ENCODE results near the gene OXT.

The OXT gene

DNA sequence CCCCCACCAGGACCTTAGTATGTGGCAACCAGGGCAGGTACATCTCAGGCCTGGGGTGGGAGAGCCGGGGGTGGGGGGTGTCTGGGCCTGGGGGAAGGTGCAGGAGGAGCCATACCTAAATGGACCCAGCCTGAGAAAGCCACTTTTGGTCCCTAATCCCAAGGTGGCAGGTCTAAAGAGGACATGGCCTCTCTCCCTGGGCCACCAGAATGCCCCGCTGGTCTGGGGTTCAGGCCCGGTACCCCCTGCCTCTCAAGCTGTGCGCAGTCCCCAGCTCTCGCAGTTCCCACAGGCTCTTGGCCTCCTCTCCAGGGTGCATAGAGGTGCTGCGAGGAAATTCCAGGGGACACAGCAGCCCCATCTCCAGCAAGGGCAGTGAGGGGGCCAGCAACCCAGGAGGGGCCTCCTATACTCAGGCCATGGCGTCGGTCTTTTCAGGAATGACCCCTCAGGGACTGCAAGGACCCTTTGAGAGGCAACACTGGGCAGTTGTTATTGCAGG, 14.2 kb downstream of the OXT start:
- no peak for DNase-seq (ENCODE audit: low spot score)

DNA sequence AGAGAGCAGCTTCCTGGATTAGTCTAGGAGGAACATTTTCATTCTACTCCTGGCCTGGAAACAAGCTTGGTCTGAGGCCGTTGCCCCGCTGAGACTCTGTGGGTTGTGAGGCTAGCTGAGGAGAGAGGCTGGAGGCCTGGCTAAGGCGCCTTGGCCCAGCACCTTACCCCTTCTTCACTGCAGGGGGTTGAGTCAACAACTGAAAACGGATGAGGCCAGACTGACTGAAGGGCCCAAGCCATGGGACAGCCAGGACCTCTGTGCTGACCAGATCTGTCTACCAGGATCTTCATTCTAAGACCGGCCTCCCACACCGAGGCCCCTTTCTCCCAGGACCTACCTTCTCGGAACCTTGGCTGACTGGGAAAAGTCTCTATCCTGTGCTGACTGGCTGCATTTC, 16.6 kb downstream of the OXT start:
- DNase-seq (ENCODE audit: low spot score) = no peak

DNA sequence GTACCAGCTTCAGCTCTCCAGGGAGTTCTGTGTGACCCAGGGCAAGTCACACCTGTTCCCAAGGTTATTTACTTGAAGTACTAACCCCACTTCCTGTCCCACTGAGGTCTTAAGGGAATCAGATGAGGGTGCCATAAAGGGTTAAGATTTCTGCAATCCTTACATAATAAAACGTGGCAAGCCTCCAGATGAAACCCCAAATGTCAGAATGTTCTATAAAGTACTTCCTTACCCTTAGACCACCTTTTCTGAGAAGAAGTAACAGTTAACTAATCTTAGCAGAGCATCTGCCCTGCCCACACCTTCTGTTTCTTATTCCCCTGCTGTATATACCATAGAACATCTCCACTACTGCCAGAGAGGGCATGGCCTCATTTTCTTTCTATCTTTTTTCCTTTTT, 19.1 kb downstream of the OXT start:
- no peak for DNase-seq (ENCODE audit: low spot score)

DNA sequence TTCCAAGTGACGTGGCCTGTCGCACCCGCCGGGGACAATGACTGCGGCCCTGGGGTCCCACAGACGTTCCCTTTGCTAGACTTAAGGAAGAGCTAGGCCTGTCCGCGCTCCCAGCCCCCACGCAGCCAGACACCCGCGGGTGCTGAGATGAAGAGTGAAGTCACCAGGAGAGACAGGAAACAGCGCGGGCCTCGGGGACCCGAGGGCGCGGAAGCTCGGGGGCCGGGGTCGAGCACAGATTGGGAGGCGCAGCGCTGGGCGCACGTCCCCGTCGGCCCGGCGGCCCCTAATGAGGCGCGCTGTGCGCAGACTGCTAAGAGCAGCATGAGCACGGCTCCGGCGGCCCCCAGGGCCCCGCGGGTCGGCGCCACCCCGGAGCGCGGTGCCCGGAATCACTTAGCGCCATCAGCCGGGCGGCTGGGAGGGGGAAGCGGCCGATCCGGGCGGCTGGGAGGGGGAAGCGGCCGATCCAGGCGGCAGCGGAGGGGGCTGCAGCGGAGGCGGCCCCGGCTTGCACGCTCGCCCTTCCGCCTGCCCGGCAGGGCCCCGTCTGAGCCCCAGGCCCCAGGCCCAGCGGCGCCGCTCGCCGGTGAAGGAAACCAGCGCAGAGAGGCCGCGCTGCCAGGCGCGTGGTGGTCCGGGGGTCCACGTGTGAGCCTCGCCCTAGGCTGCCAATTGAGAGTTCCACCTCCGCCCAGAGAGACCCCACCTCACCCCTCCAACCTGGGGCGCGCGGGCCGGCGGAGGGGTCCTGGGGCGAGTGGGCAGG, 21.4 kb downstream of the OXT start:
- peak; percentile 33 for DNase-seq (ENCODE audit: low spot score)

DNA sequence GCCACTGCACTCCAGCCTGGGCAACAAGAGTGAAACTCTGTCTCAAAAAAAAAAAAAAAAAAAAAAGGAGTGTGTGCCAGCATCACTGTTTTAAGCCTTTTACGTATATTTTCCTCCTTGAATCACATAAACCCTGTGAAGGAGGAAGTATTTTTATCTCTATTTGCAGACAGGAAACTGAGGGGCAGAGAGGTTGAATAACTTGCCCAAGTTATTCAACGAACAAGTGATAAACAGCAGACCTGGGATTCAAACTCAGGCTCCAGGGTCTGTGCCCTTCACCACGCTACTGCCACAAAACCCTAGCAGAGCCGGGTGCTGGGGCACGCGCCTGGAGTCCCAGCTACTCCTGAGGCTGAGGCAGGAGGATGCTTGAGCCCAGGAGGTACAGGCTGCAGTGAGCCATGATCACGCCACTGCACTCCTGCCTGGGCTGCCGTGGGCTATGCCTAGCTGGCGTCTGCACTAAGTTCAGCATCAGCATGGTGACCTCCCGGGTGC, 22.5 kb downstream of the OXT start:
- peak; percentile 29 for DNase-seq (ENCODE audit: low spot score)

DNA sequence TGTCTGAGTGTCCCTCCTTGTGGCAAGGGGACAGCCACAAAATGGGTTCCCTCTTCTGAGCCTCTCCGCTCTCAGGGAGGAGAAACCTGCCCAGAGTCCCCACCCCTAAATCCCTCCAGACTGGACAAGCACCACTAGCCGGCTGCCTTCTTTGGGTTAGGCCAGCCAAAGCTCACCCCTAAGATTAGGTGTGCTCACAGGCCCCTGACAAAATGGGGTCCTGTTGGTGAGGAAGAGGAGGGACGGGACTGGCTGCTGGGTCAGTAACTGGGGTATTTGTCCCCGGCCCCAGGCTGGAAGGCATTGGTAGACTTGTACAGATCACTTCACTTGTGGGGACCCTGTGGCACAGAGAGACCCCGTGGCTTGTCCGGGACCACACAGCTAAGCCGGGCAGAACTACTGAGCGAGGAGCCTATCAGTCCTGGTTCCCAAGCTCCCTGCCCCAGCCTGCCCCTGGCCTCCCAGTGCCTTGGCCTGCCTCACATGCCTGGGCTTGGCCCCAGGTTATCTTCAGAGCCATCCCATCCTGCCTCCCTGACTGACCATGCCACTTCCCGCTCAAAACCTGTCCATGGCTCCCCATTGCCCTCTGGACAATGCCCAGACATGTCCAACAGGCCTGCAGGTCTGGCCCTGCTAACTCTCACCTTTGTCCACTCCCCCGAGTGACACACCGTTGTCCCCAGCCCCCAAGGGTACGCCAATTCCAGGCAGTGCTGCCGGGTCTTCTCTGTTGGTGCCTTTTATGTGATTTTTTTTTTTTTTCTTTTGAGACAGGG, 23.6 kb downstream of the OXT start:
- no peak for DNase-seq (ENCODE audit: low spot score)

DNA sequence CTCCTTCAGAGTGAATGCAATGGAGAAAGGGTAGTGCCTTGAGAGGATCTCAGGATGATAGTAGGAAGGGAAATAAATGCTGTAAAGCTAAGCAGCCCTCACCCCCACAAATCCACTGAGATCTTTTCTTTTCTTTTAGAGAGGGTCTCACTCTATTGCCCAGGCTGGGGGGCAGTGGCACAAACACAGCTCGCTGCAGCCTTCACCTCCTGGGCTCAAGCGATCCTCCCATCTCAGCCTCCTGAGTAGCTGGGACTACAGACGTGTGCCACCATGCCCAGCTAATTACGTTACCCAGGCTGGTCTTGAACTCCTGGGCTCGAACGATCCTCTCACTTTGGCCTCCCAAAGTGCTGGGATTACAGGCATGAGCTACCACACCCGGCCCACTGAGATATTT, 29.1 kb downstream of the OXT start:
- no peak for DNase-seq (ENCODE audit: low spot score)

DNA sequence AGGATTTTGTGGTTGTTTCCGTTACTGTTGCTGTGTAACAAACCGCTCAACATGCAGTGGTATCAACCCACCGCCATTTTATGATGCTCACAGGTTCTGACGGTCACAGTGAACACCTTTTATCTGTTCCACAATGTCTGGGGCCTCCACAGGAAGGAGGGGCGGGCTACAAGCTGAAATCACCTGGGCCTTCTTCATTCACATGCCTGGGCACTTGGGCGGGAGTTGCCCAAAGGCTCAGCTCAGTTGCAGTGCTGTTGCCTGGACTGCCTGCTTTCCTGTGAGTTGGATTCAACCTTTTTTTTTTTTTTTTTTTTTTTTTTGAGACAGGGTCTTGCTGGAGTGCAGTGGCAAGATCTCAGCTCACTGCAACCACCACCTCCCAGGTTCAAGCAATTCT, 29.8 kb downstream of the OXT start:
- no peak for DNase-seq (ENCODE audit: low spot score)

DNA sequence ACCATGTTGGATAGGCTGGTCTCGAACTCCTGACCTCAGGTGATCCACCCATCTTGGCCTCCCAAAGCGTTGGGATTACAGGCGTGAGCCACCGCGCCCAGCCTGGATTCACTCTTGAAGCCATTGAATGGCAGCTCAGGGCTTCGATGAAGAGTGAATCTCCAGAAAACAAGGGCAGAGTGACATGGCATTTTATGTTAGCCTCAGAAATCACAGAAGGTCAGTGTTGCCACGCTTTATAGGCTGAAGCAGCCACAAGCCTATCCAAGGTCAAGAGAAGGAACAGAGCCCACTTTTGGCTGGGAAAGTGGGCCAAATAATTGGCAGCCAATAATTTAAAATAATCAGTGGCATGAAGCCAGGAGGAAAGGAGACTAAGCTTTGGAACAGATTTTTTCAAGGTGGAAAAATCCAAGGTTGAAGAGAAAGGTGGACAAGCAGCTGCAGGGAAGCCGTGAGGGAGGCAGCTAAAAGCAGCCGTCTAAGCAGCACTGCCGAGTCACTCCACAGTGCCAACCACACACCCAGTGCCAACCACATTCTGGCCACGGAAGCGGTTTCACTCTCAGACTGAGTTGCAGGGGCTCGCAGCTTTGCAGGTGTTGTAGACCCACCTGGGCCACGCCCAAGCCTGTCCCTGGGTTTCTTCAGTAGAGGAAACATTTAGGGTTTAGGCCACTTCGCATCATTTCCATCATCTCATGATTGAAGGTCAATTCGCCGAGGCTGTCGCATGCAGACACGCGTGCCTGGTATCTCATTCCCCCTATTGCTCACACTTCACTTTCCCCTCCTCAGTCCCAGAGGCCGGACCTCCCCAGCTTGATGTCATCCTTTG, 30.5 kb downstream of the OXT start:
- peak; percentile 45 for DNase-seq (ENCODE audit: low spot score)

DNA sequence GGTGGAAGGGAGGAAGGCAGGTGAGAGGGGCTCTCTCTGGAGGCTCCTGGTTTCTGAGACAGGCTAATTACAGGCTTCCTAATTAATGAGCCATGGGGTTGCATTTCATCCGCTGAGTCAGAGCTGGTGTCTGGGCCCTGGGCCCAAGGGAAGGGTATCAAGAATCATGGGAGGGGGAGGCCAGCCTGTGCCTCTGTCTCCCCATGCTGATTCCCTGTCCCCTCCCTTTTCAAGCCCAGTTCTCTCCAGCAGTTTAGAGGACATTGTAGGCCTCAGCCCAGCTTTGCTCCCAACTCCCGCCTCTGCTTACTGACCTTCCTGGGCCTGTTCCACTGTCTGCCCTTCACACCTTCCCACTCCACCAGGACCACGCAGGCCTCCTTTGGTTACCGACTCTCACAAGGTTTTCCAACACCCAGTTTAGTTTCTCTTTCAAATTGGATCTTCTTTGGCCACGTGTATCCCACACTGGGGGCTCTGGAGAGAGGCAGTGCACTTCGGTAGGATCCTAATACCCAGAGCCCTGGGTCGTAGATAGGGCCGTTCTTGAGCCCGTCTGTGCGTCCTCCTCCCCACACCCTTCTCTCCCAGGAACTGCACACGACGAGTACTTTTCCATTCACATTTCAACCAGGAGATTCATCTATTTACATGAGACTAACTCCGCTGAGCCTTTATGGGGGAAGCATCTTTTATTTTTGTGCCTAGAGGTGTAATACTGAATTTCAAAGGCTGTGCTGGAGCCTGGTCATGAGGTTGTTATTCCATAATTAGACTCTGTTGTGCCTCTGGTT, 31.4 kb downstream of the OXT start:
- no peak for DNase-seq (ENCODE audit: low spot score)

DNA sequence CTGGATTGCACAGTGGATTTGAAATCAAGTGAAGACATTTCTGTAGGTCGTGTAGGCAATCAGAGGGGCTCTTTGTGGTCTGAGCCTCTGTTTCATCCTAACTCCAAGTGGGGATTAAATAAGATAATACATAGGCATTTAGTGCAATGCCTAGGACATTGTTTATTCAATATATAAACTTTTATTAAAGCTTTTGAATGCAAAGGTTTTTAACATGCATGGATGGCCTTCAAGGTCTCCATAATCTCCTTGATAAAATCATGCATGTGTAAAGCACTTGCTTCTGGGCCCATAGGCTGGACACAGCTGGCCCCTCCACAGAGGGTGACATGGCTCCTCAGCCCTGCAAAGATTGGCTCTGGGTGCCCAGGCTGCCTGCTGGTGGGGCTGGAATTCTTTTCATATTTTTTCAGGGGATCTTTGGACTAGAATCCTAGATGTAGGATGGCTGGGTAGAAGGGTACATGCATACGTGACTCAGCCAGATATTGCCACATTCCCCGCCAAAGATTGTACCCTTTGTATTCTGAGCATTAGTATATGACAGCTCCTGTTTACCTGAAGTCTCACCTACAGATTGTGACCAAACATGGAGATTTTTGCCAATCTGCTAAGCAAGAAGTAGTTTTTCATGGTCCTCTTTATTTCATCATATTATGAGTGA, 32.1 kb downstream of the OXT start:
- no peak for DNase-seq (ENCODE audit: low spot score)

DNA sequence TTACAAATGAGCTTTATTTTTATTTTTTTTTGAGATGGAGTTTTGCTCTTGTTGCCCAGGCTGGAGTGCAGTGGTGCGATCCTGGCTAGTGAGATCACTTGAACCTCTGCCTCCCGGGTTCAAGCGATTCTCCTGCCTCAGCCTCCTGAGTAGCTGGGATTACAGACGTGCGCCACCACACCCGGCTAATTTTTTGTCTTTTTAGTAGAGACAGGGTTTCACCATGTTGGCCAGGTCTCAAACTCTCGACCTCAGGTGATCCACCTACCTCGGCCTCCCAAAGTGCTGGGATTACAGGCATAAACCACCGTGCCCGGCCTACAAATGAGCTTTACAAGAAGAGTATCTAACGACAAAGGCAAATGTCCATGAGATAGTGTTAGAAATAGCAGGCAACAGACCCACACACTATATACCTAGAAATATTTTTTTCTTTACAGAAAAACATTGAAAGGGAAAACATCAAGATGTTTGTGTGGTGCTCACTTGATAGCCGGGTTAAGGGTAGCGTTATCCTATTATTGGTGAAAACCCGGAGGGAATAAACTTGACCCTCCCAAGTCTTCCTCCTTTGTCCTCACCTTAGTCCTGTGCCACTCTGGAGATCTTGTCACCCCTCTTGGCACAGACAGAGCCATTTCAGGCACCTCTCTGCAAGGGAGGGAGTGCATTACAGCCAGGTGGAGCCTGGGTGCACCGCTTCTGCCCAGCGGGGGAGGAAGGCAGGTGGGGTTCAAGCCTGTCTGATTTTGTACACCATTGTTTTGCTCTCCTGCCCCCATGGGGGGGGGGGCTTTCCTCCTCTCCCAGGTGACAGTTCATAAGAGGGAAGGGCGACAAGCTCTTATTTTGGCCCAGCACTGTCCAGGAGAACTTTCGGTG, 34.1 kb downstream of the OXT start:
- no peak for DNase-seq (ENCODE audit: low spot score)

DNA sequence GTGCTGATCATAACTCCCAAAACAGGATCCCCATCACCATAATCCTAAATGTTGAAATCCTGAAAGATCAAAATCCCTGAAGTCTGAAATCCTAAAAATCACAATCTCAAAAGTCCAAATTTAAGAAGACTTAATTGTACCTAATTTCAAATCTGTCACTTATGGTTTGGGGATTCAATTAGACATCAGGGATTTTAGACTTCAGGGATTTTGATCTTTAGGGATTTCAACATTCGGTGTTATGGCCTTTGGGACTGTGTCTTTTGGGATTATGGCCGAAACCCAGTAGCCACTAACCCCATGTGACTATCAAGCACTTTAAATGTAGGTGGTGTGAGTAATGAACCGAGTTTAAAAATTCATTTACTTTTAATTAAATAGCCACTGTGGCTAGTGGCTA, 34.8 kb downstream of the OXT start:
- DNase-seq (ENCODE audit: low spot score) = no peak

DNA sequence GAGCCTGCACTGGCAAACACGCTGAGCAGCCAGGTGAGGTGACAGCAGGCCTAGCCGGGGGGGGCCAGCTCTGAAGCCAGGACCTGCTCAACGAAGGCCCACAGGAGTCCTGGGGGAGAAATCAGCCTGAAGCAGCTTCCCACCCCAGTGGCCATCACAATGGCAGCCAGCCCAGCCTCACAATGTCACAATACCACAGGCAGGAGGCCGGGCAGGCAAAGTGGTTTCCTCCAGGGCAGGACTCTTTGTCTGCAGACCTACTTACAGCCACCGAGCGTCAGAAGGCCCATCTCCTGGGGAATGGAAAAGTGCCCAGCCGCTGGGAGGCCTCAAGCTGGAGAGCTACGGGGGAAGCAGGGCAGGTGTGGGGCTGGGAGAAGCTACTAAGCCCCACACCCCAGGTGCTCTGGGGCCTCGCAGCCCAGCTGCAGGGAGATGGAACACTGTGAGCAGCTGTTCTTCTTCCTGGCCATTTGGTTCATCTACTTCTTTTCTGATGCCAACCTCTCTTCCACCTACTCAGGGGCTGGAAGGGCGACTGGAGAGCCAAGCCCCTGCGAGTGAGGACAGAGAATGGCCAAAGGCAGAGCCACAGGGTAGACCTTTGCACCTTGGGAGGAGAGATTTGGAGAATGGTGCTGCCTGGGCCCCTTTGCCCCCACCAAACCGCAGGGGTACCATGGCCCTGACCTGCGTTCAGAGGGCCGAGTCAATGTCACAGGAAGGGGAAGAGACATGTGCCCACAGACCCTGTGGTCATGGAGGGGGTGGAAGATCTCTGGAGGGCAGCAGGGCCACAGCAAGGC, 35.4 kb downstream of the OXT start:
- no peak for DNase-seq (ENCODE audit: low spot score)

DNA sequence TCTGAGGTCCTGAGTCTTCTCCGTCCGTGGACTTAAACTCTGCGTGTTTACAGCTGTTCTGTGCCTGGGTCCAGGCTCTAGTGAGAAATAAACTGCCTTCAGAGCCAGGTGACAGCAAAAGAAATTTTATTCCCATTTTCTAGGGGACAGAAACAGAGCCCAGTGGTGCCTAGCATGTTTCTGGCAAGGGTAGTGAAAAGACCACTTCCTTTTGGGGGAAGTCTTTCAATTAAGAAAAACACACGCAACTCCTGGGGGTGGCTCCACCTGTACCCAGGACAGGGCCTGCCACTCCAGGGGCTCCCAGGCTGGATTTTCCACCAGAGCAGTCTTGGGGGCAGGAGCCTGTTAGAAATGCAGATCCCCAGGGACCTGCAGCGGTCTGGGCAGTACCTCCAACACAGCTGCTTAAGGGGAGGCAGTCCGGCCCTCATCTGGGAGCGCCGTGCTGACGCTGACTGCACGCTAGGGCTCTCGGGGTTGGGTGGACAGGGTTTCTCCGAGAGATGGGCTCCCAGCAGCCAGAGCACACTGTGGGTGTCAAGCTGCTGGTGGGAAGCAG, 36.1 kb downstream of the OXT start:
- no peak for DNase-seq (ENCODE audit: low spot score)

DNA sequence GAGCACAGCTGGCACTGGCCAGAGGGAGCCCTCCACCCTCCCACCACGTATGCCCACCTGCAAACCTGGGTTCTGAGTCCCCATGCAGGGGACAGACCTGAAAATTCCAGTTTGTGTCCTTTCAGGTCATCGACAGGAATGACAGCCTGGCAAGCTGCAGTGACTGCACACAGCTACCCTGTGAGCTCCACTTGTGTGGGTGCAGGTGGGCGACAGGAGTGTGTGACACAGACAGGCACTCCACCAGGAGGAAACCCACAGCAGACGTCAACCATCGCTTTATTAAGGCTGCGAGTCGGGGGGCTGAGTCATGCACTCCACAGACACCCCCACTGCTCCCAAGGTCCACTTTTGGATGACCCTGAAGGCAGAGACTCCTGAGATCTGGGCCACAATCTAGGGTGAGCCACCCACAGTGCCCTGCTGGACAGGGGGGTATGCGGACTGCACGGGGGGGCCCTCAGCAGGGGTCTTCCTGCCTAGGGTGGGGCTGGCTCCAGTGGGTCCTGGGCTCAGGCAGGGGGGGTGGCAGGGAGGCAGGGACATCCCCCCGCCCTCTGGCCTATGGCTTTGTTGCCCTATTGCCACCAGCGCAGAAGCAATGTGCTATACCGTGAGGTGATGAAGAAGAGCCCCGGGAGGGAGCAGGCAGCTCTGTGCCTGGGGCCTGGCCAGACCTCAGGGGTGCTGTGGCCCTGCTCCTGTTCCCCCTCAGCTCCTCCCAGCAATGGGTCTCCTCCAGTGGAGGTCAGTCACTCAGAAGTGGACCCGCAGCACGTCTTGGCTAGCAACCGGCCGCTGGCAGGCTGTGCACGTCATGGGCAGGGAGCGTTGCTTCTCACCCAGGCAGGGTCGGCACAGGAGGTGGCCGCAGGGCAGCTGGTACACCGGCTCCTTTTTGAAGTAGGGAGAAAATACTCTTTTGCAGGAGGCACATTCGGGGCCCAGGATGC, 38.2 kb downstream of the OXT start:
- DNase-seq (ENCODE audit: low spot score) = no peak

DNA sequence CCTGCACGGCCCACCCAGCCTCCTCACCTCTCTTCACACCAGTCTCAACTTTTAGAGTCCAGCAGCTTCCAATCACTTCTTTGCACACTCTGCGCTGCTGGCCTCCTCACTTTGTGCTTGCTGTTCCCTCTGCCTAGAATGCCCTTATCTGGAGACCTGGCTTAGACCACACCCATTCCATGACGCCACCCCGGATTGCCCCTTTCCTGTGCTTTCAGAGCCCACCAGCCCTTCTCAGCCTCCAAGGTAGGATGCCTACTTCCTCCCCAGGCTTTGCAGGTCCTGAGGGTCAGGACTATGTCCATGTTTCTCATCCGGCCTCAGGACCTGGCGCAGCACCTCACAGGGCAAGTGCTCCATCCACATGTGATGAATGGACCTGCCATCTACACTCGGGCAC, 40.1 kb downstream of the OXT start:
- DNase-seq (ENCODE audit: low spot score) = no peak

DNA sequence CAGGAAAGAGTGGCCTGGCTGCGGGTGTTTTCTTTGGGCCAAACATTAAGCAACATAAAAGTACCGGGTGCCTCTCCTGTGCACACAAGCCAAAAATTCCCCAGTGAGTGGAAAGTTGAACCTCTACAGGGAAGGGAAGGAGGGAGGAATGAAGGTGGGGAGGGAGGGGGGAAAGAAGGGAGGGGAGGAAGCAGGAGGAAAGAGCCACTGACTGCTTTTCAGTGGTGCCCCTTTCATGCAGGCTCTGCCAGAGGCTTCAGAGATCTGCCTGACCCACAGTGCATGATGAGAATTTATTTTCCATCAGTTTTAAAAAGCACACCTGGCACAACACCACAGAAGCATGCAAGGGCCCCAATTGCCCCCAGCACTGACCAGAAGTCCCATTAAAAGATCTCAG, 40.6 kb downstream of the OXT start:
- DNase-seq (ENCODE audit: low spot score) = no peak
